Thyroid gland (tissue), 4 donors: ENCODE data around the gene DOCK2. TPM values are rescaled to one million over a fixed set of nuclear protein-coding genes. Genes with fewer than 3 reads are reported as not detected.
A peak's percentile ranks its signal among the peaks of the same experiment; 100 is the strongest.

ENCODE experiments used
- DNase-seq, 2 donors: peaks; one replicate each; pipeline ENCODE4 v3.0.0-alpha.2; 2019
- H3K27ac ChIP-seq, 3 donors: fragments of 200-600 bp; sonication (generic); 1 replicate in 2 of 3; 2 replicates in 1 of 3; pipeline ENCODE4 v1.5.1; 2016 to 2019; ENCODE audit warnings: mild to moderate bottlenecking in 1 of 3, moderate library complexity in 1 of 3
- H3K27me3 ChIP-seq: fragments of 200-600 bp; sonication (generic); one replicate; pipeline ENCODE4 v1.5.1; 2019
- H3K36me3 ChIP-seq, 2 donors: fragments of 200-600 bp; sonication (generic); one replicate each; pipeline ENCODE4 v1.5.1; 2016 to 2019
- H3K4me1 ChIP-seq, 2 donors: fragments of 200-600 bp; sonication (generic); one replicate each; pipeline ENCODE4 v1.5.1; 2017 to 2019
- H3K4me3 ChIP-seq, 3 donors: fragments of 200-600 bp; sonication (generic); replicated peaks in 1 of 3; 1 replicate in 2 of 3; 2 replicates in 1 of 3; pipeline ENCODE4 v1.5.1; 2016; ENCODE audit warnings: mild to moderate bottlenecking in 1 of 3
- H3K9me3 ChIP-seq: fragments of 200-600 bp; sonication (generic); one replicate; pipeline ENCODE4 v1.5.1; 2017
- CTCF ChIP-seq, 6 experiments: fragments of 200-600 bp in 3 of 6; fragments of 450-650 bp in 3 of 6; sonication (generic) in 3 of 6; IDR thresholded peaks; one replicate each; pipeline ENCODE4 v1.5.1; 2016 to 2019; ENCODE audit warnings: antibody characterized with exemption in 6 of 6, mild to moderate bottlenecking in 2 of 6, inconsistent platforms in 1 of 6, moderate library complexity in 1 of 6
- POLR2A ChIP-seq, 2 donors: fragments of 450-650 bp; IDR thresholded peaks; one replicate each; pipeline ENCODE4 v1.6.1; 2017; ENCODE audit warnings: antibody characterized with exemption in 2 of 2, mild to moderate bottlenecking in 2 of 2, moderate library complexity in 1 of 2
- WGBS, 2 donors: methylation state at CpG; one replicate each; pipeline ENCODE4 v1.1.5; 2017; 5-methylcytosine and 5-hydroxymethylcytosine counted together
- intact Hi-C: fragments of 100-400 bp; cut with DNase I; formaldehyde crosslinking; loops from one replicate; pipeline ENCODE4 v1.15.1; 2023
- total RNA-seq, 4 donors: library from RNA; depleted of rRNA; stranded (reverse); fragments of >200 nt; gene quantifications; one replicate each; pipeline ENCODE4 v1.2.3, GENCODE V29; 2016

DOCK2 gene
- total RNA-seq, 4 donors from 2014 or later = 4.3 to 14.1 (median 8.6) TPM

- H3K27ac ChIP-seq = no peak within 1 kb of the TSS
- H3K4me3 ChIP-seq = no peak within 1 kb of the TSS
- peaks cover 0 to 10% of the 10 kb centered on the region in 2 donors for H3K4me1 ChIP-seq
- no peaks in the 10 kb centered on the region for H3K27me3 ChIP-seq
- TF ChIP-seq POLR2A (IDR thresholded peaks at IDR 0.05) (no peak), CTCF (IDR thresholded peaks at IDR 0.05) (peak; percentile 23 to 86 (median 63))
- H3K36me3 ChIP-seq = no peaks in the 10 kb centered on the region
- WGBS, 2 donors = 9 to 15% methylated on average over 11 of the region's 11 CpGs
- no peaks in the 10 kb centered on the region for H3K9me3 ChIP-seq
- intact Hi-C loops = loop anchor here (5.0 kb wide), 1 partner anchor 278 kb away; no protein-coding TSS in a partner anchor
- DNase-seq = peak; percentile 73 to 75
These were observed 343.5 kb downstream of the DOCK2 start, which contains the start of gene INSYN2B for GRCh38 chr5:169980418-169981053. INSYN2B (minus strand) TSS chr5:169980495; CDS start chr5:169883898, 96,597 bp downstream.

GRCh38 chr5:169988206-169988605 is 351.1 kb downstream of the DOCK2 start:
- TF ChIP-seq POLR2A (IDR thresholded peaks at IDR 0.05) = no peak
- no peak for TF ChIP-seq CTCF (IDR thresholded peaks at IDR 0.05)
- intact Hi-C loops = no loop called here
- WGBS, 2 donors = 88 to 90% methylated on average over 4 of the region's 4 CpGs
- Histone ChIP-seq H3K27ac (no peak overlapping the region), H3K36me3 (no peaks in the 10 kb centered on the region), H3K9me3 (no peaks in the 10 kb centered on the region), H3K27me3 (no peaks in the 10 kb centered on the region), H3K4me3 (no peak overlapping the region), H3K4me1 (no peaks in the 10 kb centered on the region)
- no peak for DNase-seq

GRCh38 chr5:169988947-169989346 is 351.9 kb downstream of the DOCK2 start:
- no peak overlapping the region for H3K4me3 ChIP-seq
- TF ChIP-seq CTCF (IDR thresholded peaks at IDR 0.05) = no peak
- TF ChIP-seq POLR2A (IDR thresholded peaks at IDR 0.05) = no peak
- no peak for DNase-seq
- no peaks in the 10 kb centered on the region for H3K36me3 ChIP-seq
- 88 to 93% methylated on average over 1 of the region's 1 CpG for WGBS, 2 donors
- H3K9me3 ChIP-seq = no peaks in the 10 kb centered on the region
- H3K27ac ChIP-seq = no peak overlapping the region
- H3K4me1 ChIP-seq = no peaks in the 10 kb centered on the region
- no peaks in the 10 kb centered on the region for H3K27me3 ChIP-seq
- intact Hi-C loops = no loop called here

- Histone ChIP-seq H3K27me3 (no peaks in the 10 kb centered on the region), H3K36me3 (no peaks in the 10 kb centered on the region), H3K27ac (no peak overlapping the region), H3K4me1 (no peaks in the 10 kb centered on the region), H3K9me3 (no peaks in the 10 kb centered on the region), H3K4me3 (no peak overlapping the region)
- 78 to 81% methylated on average over 1 of the region's 1 CpG for WGBS, 2 donors
- DNase-seq = no peak
- TF ChIP-seq CTCF (IDR thresholded peaks at IDR 0.05) (no peak), POLR2A (IDR thresholded peaks at IDR 0.05) (no peak)
- intact Hi-C loops = no loop called here
These were observed 352.3 kb downstream of the DOCK2 start for GRCh38 chr5:169989365-169989764.

- Histone ChIP-seq H3K4me3 (no peak overlapping the region), H3K9me3 (no peaks in the 10 kb centered on the region), H3K27ac (no peak overlapping the region), H3K36me3 (no peaks in the 10 kb centered on the region), H3K27me3 (no peaks in the 10 kb centered on the region), H3K4me1 (no peaks in the 10 kb centered on the region)
- intact Hi-C loops = no loop called here
- DNase-seq = no peak
- 90 to 94% methylated on average over 8 of the region's 8 CpGs for WGBS, 2 donors
- TF ChIP-seq POLR2A (IDR thresholded peaks at IDR 0.05) (no peak), CTCF (IDR thresholded peaks at IDR 0.05) (no peak)
These were observed 354.2 kb downstream of the DOCK2 start for GRCh38 chr5:169991115-169991869.
